Activated naive CD8-positive, alpha-beta T cell treated with anti-CD3 and anti-CD28 coated beads, Interleukin-2, amount 50 U/mL, for 16 hours (primary cell): ENCODE results near the gene DPP3.
A peak's percentile ranks its signal among the peaks of the same experiment; 100 is the strongest.

Source experiments
- DNase-seq: peaks from one replicate; pipeline ENCODE4 v3.0.0-alpha.2; 2020; ENCODE audit warnings: low read depth, low spot score

The DPP3 gene

GRCh38 chr11:66484806-66485380, 4.7 kb downstream of the DPP3 start:
- no peak for DNase-seq

DNA sequence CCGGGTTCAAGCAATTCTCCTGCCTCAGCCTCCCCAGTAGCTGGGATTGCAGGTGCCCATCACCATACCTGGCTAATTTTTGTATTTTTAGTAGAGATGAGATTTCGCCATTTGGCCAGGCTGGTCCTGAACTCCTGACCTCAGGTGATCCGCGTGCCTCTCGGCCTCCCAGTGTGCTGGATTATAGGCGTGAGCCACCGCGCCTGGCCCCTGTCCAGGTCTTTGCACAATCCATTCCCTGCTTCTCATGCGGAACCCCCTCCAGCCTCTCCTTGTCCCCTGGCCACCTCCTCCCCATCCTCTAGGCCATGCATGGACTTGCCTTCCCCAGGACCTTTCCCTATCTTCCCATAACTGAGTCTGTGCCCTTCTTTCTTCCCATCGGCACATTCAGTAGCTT, 8.7 kb downstream of the DPP3 start:
- DNase-seq = no peak

DNA sequence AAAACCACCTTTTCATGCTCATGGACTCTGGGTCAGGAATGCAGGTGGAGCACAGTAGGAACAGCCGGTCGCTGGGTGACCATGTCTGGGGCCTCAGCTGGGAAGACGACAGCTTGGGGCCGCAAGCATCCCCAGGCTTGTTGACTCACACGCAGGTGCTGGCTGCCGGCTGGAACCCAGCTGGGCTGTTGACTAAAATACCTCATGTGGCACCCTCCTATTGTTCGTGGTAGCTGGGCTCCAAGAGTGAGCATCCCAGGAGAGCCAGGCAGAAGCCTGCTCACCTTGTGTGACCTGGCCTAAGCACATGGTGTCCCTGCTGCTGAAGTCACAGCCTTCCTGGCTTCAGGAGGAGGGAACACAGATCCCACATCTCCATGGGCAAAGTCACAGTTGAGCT, 9.4 kb downstream of the DPP3 start:
- DNase-seq = no peak

DNA sequence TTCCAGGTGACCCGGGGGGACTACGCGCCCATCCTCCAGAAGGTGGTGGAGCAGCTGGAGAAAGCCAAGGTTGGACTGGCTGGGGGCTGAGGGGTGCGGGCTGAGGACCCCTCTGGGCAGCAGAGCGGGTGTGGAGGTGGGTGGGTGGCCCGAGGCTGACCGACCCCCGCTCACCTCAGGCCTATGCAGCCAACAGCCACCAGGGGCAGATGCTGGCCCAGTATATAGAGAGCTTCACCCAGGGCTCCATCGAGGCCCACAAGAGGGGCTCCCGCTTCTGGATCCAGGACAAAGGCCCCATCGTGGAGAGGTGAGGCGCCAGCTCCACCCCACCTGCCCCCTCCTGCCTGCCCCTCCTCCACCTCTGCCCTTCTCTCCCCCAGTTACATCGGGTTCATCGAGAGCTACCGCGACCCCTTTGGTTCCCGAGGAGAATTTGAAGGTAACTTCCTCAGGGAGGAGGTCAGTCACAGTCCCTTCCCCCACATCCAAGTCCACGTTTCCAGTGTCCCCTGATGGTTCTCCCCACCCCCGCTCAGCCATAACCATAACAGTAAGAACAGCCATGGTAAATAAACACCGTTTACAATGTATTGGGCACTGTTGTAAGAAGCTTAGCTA, 11.2 kb downstream of the DPP3 start:
- DNase-seq = no peak

DNA sequence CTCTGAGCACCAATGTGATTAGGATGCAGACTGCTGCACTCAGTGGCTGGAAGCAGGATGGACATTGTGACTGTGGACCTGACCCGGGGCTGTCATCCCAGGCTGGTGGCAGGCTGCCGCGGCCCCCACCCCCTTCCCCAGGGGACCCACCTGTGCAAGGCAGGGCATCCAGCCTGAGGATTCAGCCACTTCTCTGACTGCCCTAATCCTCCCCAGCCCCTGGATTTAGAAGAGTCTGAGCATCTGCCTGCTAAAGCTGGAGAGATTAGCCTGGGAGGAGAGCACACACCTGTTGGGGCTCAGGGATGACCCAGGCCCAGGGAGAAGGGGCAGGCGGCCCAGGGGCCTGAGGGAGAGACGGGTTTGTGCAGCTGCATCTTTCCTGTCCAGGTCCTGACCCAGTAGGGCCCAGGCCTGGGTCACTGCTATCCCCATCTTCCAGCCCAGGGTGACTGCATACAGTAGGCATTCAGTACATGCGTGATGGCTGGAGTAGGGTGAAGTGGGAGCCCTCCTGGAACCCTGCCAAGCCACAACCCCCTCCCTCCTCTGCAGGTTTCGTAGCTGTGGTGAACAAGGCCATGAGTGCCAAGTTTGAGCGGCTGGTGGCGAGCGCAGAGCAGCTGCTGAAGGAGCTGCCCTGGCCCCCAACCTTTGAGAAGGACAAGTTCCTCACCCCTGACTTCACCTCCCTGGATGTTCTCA, 12.1 kb downstream of the DPP3 start:
- no peak for DNase-seq

DNA sequence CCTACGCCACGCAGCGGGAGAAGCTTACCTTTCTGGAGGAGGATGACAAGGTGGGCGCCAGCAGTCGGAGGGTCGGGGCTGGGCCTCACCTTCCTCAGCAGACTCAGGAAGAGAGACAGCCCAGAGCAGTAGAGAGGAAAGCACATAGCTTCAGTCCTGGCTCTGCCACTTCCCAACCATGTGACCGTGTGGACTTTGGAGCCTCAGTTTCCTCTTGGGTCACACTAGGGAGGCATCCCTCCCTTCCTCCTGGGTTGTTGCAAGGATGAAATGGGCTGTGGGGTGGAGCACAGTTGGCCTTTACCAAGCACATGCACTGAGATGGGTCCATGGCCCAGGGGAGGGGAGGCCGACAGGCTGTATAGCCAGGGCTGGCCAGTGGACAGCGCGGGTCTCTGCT, 12.9 kb downstream of the DPP3 start:
- DNase-seq = no peak

GRCh38 chr11:66494458-66494857, 14.2 kb downstream of the DPP3 start:
- no peak for DNase-seq

DNA sequence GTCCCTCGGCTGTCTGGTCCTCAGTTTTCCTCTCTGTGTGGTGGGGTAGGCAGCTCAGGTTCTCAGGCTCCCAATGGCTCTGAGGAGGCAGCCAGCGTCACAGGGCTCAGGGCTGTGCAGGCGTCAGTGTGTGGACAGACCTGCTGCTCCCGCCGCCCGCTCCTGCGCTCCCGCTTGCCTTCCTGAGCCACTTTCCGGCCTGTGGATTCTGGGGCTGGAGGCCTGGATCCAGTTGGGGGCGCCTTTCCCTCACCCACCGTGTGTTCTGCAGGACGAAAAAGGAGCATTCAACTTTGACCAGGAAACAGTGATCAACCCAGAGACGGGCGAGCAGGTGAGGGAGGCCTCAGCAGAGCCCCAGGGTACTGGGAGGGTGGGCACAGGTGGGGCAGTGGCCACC, 14.7 kb downstream of the DPP3 start:
- no peak for DNase-seq

GRCh38 chr11:66495401-66495854, 15.2 kb downstream of the DPP3 start:
- DNase-seq = no peak

DNA sequence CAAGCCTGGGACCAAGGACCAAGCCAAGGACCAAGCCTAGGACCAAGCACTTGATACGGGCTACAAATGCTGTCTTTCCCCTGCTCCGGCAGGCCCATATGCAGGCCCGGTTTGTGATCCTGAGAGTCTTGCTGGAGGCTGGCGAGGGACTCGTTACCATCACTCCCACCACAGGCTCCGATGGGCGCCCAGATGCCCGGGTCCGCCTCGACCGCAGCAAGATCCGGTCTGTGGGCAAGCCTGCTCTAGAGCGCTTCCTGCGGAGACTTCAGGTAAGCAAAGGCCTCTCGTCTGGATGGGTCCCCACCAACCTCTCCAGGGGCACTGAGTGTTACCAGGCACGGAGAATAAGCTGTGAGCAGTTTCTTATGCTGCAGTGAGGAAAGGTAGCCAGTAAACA, 17.0 kb downstream of the DPP3 start:
- no peak for DNase-seq

- no peak for DNase-seq
Measured at GRCh38 chr11:66498506-66498905, 18.3 kb downstream of the DPP3 start.

GRCh38 chr11:66505276-66505816, 25.1 kb downstream of the DPP3 start:
- no peak for DNase-seq

DNA sequence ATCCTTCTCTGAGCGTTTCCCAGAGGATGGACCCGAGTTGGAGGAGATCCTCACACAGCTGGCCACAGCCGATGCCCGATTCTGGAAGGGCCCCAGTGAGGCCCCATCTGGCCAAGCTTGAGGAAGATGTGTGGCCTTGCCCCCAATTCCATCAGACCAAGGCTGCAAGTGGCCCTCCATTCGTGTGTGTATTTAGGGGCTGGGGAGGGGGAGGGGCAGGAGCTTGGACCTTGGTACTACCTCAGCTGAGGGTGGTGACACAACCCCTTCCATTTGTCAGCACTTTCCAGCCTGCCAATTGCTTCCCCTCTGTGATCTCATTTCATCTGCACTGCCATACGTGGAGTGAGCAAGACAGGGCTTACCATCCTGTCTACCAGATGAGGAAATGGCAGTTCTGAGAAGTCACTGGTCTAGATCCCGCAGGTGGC, 28.9 kb downstream of the DPP3 start:
- no peak for DNase-seq

GRCh38 chr11:66510271-66510989, 30.2 kb downstream of the DPP3 start, which contains the start of gene BBS1:
BBS1 (plus strand) TSS chr11:66510635; CDS start chr11:66510660, 25 bp downstream.
- peak; percentile 63 for DNase-seq

DNA sequence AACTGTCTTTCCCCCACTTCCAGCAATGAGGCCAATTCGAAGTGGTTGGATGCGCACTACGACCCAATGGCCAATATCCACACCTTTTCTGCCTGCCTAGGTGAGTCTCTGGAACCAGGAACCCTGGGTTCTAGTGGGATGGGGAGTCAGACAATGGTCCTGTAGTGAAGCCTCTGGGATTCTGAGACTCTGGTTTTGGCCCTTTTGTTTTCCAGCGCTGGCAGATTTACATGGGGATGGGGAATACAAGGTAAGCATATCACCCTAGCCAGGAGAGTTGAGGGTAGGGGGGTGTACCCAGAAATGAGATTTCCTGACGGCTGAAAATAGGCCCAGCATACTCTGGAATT, 30.7 kb downstream of the DPP3 start:
- DNase-seq = no peak

GRCh38 chr11:66523611-66524010, 43.4 kb downstream of the DPP3 start:
- no peak for DNase-seq

DNA sequence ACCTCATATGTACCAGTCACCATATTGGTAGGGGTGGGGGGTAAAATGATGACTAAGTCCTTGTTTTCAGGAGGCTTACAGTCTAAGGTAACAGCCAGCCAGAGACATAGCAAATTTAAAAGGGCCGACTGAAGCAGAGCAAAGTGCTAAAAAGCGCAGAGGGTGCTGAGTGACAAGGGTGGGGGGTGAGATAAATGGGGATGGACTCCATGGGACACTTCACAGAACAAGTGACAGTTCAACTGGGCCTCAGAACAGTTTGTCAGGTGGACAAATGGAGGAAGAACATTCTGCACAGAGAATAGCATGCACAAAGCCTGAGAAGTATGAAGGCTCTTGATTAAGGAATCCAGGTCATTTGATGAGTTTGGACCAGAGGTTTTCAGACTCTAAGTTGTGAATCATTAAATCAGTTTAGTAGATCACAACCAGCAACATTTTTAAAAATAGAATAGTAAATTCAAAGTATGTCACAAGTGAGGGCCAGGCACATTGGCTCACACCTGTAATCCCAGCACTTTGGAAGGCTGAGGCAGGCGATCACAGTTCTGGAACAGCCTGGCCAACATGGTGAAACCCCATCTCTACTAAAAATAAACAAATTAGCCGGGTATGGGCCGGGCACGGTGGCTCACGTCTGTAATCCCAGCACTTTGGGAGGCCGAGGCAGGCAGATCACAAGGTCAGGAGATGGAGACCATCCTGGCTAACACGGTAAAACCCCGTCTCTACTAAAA, 44.2 kb downstream of the DPP3 start:
- no peak for DNase-seq

DNA sequence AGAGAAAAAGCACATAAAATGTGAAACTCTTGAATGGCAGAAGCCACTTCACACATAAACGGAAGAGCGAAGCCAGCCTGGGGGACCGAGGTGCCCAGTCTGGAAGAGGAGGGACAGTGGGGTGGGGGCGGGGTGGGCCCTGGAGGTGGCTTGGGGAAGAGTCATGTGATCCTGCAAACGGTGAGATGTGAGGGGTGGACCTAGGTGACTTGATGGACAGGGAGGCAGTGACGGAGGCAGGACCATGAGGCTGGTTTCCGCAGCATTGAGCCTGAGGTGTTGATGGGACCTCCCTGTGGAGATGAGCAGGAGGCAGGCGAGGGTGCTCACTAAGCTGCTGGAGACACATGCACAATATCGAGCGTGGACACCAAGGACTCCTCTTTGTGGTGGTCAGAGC, 48.8 kb downstream of the DPP3 start:
- no peak for DNase-seq

DNA sequence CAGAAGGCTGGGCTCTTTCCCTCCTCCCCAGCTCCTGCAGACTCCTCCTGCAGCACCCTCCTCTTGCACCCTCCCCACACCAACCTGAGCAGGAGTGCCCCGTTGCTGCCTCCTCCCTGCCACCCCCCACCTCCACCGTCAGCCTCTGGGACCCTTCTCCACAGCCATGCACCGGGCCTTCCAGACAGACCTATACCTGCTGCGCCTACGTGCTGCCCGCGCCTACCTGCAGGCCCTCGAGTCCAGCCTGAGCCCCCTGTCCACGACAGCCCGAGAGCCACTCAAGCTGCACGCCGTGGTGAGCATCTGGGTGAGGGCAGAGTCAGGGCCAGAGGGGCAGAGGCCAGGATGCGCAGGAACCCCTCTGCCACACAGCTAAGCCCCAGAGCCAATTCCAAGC, 49.4 kb downstream of the DPP3 start:
- no peak for DNase-seq

DNA sequence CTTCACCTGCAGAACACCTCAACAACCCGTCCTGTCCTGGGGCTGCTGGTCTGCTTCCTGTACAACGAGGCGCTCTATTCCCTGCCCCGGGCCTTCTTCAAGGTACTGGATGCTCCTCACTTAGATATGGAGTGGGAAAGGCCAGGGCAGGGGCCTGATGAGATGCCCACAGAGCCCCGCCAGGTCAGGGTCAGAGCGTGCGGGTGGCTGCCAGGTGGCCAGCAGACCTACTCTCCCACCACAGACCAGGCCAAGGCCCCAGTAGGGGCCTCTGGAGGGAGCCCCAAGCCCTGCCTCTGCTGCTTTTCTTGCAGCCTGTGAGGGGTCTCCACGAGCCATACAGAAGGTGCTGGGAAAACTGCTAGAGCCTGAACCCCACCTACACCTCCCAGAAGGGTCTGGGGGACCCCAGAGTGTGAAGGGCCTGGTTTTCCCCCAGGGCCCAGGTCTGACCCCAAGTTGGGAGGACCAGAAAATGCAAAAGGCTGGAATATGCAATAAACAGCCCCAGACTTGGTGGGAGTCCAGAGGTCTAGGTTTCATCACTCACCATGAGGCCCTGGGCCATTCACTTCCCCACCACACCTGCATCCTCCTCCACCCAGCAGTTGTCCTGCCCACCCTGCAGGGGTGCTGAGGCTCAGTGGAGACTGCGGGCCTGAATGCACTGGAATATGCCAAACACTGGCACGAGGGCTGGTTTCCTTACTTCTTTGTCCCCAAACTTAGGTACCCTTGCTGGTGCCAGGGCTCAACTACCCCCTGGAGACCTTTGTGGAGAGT, 50.9 kb downstream of the DPP3 start:
- no peak for DNase-seq

GRCh38 chr11:66531841-66532240, 51.6 kb downstream of the DPP3 start:
- DNase-seq = no peak
